NB4 (cell line): ENCODE data around the gene CDC27.

Experiments used
- CTCF ChIP-seq: IDR thresholded peaks from one replicate; pipeline ENCODE4 v1.5.1; 2012; ENCODE audit warnings: low read depth, low read length
- POLR2A ChIP-seq: IDR thresholded peaks from 2 replicates; pipeline ENCODE4 v1.6.1; 2011; ENCODE audit warnings: mild to moderate bottlenecking; ENCODE audit not compliant: insufficient read length; ENCODE audit errors: extremely low read depth

GRCh38 chr17:47220531-47220999, 31.5 kb upstream of the CDC27 start:
- TF ChIP-seq CTCF (no peak), POLR2A (no peak)
